Measurements from ENCODE around the gene HEATR3.

Gene HEATR3

DNA sequence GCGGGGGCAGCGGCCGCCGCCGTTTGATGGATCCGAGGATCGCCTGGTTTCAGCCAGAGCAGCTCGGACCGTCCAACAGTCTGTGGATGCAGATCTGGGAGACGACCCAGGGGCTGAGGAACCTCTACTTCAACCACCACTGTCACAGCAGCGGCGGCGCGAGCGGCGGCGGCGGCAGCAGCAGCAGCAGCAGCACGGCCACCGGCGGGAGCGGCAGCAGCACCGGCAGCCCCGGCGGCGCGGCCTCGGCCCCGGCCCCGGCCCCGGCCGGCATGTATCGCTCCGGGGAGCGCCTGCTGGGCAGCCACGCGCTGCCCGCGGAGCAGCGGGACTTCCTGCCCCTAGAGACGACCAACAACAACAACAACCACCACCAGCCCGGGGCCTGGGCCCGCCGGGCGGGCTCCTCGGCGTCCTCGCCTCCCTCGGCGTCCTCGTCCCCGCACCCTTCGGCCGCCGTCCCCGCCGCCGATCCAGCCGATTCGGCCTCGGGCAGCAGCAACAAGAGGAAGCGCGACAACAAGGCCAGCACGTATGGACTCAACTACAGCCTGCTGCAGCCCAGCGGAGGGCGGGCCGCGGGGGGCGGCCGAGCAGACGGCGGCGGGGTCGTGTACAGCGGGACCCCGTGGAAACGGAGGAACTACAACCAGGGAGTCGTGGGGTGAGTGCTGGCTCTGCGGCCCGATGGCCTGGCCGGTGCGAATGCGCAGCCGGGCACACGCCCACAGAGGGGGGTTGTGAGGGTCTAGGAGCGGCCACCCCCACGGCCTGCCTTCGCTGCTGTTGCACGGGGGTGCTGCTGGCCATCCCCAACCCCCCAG lies 88.0 kb downstream of the HEATR3 start:
- DNase-seq (ENCODE audit: low read depth, low spot score) = no peak

DNA sequence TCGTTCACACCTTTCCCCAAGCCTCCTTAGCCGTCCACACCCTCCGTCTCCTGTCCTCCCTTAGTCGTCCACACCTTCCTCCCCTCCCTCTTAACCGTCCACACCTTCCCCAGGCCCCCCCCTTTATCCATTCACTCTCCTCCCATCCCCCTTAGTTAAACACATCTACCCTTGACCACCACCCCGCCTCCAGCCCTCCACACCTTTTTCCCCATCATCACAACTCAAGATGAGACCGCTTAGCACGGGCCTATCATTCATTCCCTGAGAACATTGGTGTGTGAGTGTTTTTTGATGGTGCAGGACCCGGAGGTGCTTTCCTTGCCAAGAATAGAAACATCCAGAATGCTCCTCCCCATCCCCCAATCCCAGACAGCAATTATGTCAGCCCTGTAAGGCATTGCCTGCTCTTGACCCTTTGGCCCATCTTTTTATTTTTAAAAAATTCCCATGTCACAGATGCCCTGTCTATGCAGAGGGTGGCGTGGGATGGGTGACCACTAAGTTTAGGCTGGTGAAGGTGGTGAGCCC lies 88.7 kb downstream of the HEATR3 start:
- DNase-seq (ENCODE audit: low read depth, low spot score) = no peak

DNA sequence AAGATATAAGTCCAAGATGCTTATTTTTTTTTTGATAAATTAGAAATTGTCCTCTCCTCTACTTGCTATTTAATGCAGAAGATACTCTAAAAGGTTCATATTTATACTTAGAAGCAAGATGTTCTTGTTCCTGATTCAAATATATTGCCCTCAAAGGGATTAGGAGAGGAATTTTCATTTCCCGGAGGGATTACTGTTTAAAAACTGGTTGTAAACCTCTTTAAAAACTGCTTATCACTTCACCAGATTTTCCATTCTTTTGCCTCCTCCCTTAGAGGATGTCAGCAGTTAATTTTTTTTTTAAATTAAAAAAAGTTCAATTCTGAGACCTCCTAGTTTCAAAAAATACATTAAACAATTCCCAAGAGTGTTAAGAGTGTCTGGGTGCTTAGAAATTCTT lies 90.2 kb downstream of the HEATR3 start:
- no peak for DNase-seq (ENCODE audit: low read depth, low spot score)

Data from smooth muscle cell of the brain vasculature (primary cell).